Astrocyte (in vitro differentiated cells and primary cell): ENCODE results near the gene PLAGL2.

Experiments
- CTCF ChIP-seq: IDR thresholded peaks from 2 replicates; pipeline ENCODE4 v1.5.1; 2011; ENCODE audit warnings: low read depth, mild to moderate bottlenecking, inconsistent platforms, low read length, moderate library complexity; ENCODE audit not compliant: insufficient read depth
- EZH2 ChIP-seq: IDR thresholded peaks from 2 replicates; pipeline ENCODE4 v1.6.1; 2012; ENCODE audit warnings: mild to moderate bottlenecking, low read length, inconsistent platforms; ENCODE audit not compliant: insufficient read depth

GRCh38 chr20:32238483-32239425 is 31.2 kb upstream of the PLAGL2 start:
- TF ChIP-seq CTCF: no peak
- no peak for TF ChIP-seq EZH2
